Gastrocnemius medialis (tissue), 4 donors: Measurements from ENCODE around the gene SELENOS.

ENCODE experiments used
- CTCF ChIP-seq, 5 experiments: fragments of 450-650 bp in 3 of 5; fragments of 200-600 bp in 2 of 5; sonication (generic) in 2 of 5; IDR thresholded peaks in 4 of 5; conservative IDR thresholded peaks in 1 of 5; 1 replicate in 4 of 5; 2 replicates in 1 of 5; pipeline ENCODE4 v1.5.1; 2016 to 2019; ENCODE audit warnings: antibody characterized with exemption in 5 of 5, mild to moderate bottlenecking in 3 of 5, moderate library complexity in 3 of 5
- POLR2A ChIP-seq, 2 donors: fragments of 450-650 bp; IDR thresholded peaks; one replicate each; pipeline ENCODE4 v1.6.1; 2017; ENCODE audit warnings: antibody characterized with exemption in 2 of 2, mild to moderate bottlenecking in 2 of 2, moderate library complexity in 2 of 2

GRCh38 chr15:101277943-101278564 lies 769 bp upstream of the SELENOS start:
- no peak for TF ChIP-seq CTCF (IDR thresholded peaks at IDR 0.05 in 4 of 5, conservative IDR thresholded peaks at IDR 0.05 in 1 of 5)
- TF ChIP-seq POLR2A (IDR thresholded peaks at IDR 0.05): no peak
